DOHH2 (cell line): ENCODE measurements around the gene MRPS26.
A peak's percentile ranks its signal among the peaks of the same experiment; 100 is the strongest.

Source experiments
- H3F3A ChIP-seq: fragments of 200-600 bp; sonication (generic), shearing (Covaris generic); 2 replicates; pipeline ENCODE4 v1.6.0; 2016; ENCODE audit warnings: antibody characterized with exemption, mild to moderate bottlenecking; ENCODE audit not compliant: control insufficient read depth, insufficient read depth
- H3K27ac ChIP-seq: fragments of 200-600 bp; sonication (generic); 2 replicates; pipeline ENCODE4 v1.5.1; 2014; ENCODE audit warnings: low read depth, mild to moderate bottlenecking, low read length, moderate library complexity
- H3K27me3 ChIP-seq: fragments of 200-600 bp; sonication (generic); 2 replicates; pipeline ENCODE4 v1.6.1; 2014; ENCODE audit warnings: mild to moderate bottlenecking, low read length, mixed read lengths; ENCODE audit not compliant: control insufficient read depth
- H3K36me3 ChIP-seq: fragments of 200-600 bp; sonication (generic); 2 replicates; pipeline ENCODE4 v1.6.1; 2014; ENCODE audit warnings: mild to moderate bottlenecking, low read length, moderate library complexity, mixed read lengths; ENCODE audit not compliant: control insufficient read depth
- H3K4me1 ChIP-seq: fragments of 200-600 bp; sonication (generic); 2 replicates; pipeline ENCODE4 v1.6.1; 2014; ENCODE audit warnings: mild to moderate bottlenecking, low read length, mixed read lengths; ENCODE audit not compliant: control insufficient read depth
- H3K4me2 ChIP-seq: fragments of 200-600 bp; sonication (generic); 2 replicates; pipeline ENCODE4 v1.6.0; 2014; ENCODE audit warnings: mild to moderate bottlenecking, low read length, moderate library complexity
- H3K4me3 ChIP-seq: fragments of 200-600 bp; sonication (generic); 2 replicates; pipeline ENCODE4 v1.5.1; 2014; ENCODE audit warnings: mild to moderate bottlenecking, low read length, mixed read lengths
- H3K79me2 ChIP-seq: fragments of 200-600 bp; sonication (generic); 2 replicates; pipeline ENCODE4 v1.6.1; 2014; ENCODE audit warnings: mild to moderate bottlenecking, low read length, mixed read lengths; ENCODE audit not compliant: control insufficient read depth
- H3K9me2 ChIP-seq: fragments of 200-600 bp; sonication (generic); replicated peaks from 2 replicates; pipeline ENCODE4 v1.6.1; 2014; ENCODE audit warnings: mild to moderate bottlenecking, low read length, mixed read lengths; ENCODE audit not compliant: control insufficient read depth
- H3K9me3 ChIP-seq: fragments of 200-600 bp; sonication (generic); 2 replicates; pipeline ENCODE4 v1.6.1; 2014; ENCODE audit warnings: antibody characterized with exemption, low read length, mixed read lengths; ENCODE audit not compliant: control insufficient read depth, insufficient read depth
- H4K20me1 ChIP-seq: fragments of 200-600 bp; sonication (generic); 2 replicates; pipeline ENCODE4 v1.6.0; 2014; ENCODE audit warnings: low read depth, mild to moderate bottlenecking, antibody characterized with exemption, low read length, moderate library complexity; ENCODE audit not compliant: control insufficient read depth, insufficient read depth
- EZH2phosphoT487 ChIP-seq: fragments of 200-600 bp; sonication (generic); IDR thresholded peaks from 2 replicates; pipeline ENCODE4 v1.6.1; 2017; ENCODE audit warnings: borderline replicate concordance, mild to moderate bottlenecking, antibody characterized with exemption, low read length, moderate library complexity, mixed read lengths
- TF ChIP-seq, protein P1 (sequence below): fragments of 200-600 bp; sonication (generic); IDR thresholded peaks from one replicate; pipeline ENCODE4 v1.5.1; 2014; ENCODE audit warnings: antibody characterized with exemption, mild to moderate bottlenecking, low read depth, low read length; ENCODE audit not compliant: poor library complexity, severe bottlenecking

MRPS26 gene

DNA sequence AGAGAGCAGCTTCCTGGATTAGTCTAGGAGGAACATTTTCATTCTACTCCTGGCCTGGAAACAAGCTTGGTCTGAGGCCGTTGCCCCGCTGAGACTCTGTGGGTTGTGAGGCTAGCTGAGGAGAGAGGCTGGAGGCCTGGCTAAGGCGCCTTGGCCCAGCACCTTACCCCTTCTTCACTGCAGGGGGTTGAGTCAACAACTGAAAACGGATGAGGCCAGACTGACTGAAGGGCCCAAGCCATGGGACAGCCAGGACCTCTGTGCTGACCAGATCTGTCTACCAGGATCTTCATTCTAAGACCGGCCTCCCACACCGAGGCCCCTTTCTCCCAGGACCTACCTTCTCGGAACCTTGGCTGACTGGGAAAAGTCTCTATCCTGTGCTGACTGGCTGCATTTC, 42.2 kb downstream of the MRPS26 start:
- Histone ChIP-seq H3K36me3 (no peaks in the 10 kb centered on the region), H3K4me3 (no peak overlapping the region), H3K27me3 (peaks cover 32% of the 10 kb centered on the region), H3K79me2 (no peaks in the 10 kb centered on the region), H3F3A (0 out of 2 replicates have a peak, but pooled peaks cover 2% of the 10 kb centered on the region), H3K9me2 (no peaks in the 10 kb centered on the region), H3K9me3 (no peaks in the 10 kb centered on the region), H3K4me2 (no peak overlapping the region), H3K4me1 (peaks cover 15% of the 10 kb centered on the region), H4K20me1 (no peaks in the 10 kb centered on the region), H3K27ac (no peak overlapping the region)
- no peak for TF ChIP-seq EZH2phosphoT487
- TF ChIP-seq, protein P1, sequence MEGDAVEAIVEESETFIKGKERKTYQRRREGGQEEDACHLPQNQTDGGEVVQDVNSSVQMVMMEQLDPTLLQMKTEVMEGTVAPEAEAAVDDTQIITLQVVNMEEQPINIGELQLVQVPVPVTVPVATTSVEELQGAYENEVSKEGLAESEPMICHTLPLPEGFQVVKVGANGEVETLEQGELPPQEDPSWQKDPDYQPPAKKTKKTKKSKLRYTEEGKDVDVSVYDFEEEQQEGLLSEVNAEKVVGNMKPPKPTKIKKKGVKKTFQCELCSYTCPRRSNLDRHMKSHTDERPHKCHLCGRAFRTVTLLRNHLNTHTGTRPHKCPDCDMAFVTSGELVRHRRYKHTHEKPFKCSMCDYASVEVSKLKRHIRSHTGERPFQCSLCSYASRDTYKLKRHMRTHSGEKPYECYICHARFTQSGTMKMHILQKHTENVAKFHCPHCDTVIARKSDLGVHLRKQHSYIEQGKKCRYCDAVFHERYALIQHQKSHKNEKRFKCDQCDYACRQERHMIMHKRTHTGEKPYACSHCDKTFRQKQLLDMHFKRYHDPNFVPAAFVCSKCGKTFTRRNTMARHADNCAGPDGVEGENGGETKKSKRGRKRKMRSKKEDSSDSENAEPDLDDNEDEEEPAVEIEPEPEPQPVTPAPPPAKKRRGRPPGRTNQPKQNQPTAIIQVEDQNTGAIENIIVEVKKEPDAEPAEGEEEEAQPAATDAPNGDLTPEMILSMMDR = no peak

- no peak for TF ChIP-seq EZH2phosphoT487
- TF ChIP-seq, protein P1 = no peak
- no peak overlapping the region for H3K4me2 ChIP-seq
These were observed 44.7 kb downstream of the MRPS26 start for GRCh38 chr20:3090565-3090964.

DNA sequence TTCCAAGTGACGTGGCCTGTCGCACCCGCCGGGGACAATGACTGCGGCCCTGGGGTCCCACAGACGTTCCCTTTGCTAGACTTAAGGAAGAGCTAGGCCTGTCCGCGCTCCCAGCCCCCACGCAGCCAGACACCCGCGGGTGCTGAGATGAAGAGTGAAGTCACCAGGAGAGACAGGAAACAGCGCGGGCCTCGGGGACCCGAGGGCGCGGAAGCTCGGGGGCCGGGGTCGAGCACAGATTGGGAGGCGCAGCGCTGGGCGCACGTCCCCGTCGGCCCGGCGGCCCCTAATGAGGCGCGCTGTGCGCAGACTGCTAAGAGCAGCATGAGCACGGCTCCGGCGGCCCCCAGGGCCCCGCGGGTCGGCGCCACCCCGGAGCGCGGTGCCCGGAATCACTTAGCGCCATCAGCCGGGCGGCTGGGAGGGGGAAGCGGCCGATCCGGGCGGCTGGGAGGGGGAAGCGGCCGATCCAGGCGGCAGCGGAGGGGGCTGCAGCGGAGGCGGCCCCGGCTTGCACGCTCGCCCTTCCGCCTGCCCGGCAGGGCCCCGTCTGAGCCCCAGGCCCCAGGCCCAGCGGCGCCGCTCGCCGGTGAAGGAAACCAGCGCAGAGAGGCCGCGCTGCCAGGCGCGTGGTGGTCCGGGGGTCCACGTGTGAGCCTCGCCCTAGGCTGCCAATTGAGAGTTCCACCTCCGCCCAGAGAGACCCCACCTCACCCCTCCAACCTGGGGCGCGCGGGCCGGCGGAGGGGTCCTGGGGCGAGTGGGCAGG, 46.9 kb downstream of the MRPS26 start:
- peak overlapping the region; percentile 46 for H3K4me2 ChIP-seq

More at GRCh38 chr20:3090565-3090964, 44.7 kb downstream of the MRPS26 start:
- H3K4me1 ChIP-seq = peaks cover 27% of the 10 kb centered on the region
- H3K36me3 ChIP-seq = no peaks in the 10 kb centered on the region
- H3K27me3 ChIP-seq = peaks cover 34% of the 10 kb centered on the region
- 0 out of 2 replicates have a peak, but pooled peaks cover 2% of the 10 kb centered on the region for H3F3A ChIP-seq
- H3K9me2 ChIP-seq = no peaks in the 10 kb centered on the region
- no peak overlapping the region for H3K27ac ChIP-seq
- H3K4me3 ChIP-seq = no peak overlapping the region
- no peaks in the 10 kb centered on the region for H3K9me3 ChIP-seq
- H4K20me1 ChIP-seq = no peaks in the 10 kb centered on the region
- no peaks in the 10 kb centered on the region for H3K79me2 ChIP-seq

More for the DNA sequence above, 46.9 kb downstream of the MRPS26 start:
- Histone ChIP-seq H4K20me1 (no peaks in the 10 kb centered on the region), H3K36me3 (no peaks in the 10 kb centered on the region), H3K9me3 (no peaks in the 10 kb centered on the region), H3K79me2 (no peaks in the 10 kb centered on the region), H3K4me3 (peak overlapping the region; percentile 29), H3K4me1 (peaks cover 27% of the 10 kb centered on the region), H3F3A (0 out of 2 replicates have a peak, but pooled peaks cover 2% of the 10 kb centered on the region), H3K27ac (no peak overlapping the region), H3K27me3 (peaks cover 34% of the 10 kb centered on the region), H3K9me2 (no peaks in the 10 kb centered on the region)
- peak; percentile 45; the same call in 1 of the 2 replicates for TF ChIP-seq EZH2phosphoT487
- TF ChIP-seq, protein P1 = no peak
